AG04450 (cell line): ENCODE measurements around the gene PRM1. TPM values are rescaled to one million over a fixed set of nuclear protein-coding genes. Genes with fewer than 3 reads are reported as not detected.

Experiments
- CTCF ChIA-PET: fragments of 300-600, 350-600 bp; formaldehyde crosslinking; extraction: SDS; loops from one replicate; lab custom pipeline; 2022; ENCODE audit warnings: antibody characterized with exemption, inconsistent platforms; lab: Charles Lee
- POLR2A ChIA-PET: fragments of 350-600 bp; formaldehyde crosslinking; extraction: SDS; loops from one replicate; lab custom pipeline; 2021; ENCODE audit warnings: antibody characterized with exemption, inconsistent platforms; lab: Yijun Ruan, JAX
- DNase-seq: peaks from one replicate; pipeline ENCODE4 v3.0.0-alpha.2; 2011; ENCODE audit warnings: low read depth, low spot score
- H3K27ac ChIP-seq: one replicate; pipeline ENCODE4 v1.5.1; 2012; ENCODE audit warnings: low read depth, low read length, control low read depth
- H3K27me3 ChIP-seq: one replicate; pipeline ENCODE4 v1.6.0; 2012; ENCODE audit warnings: low read length; ENCODE audit not compliant: control insufficient read depth, insufficient read depth
- H3K4me3 ChIP-seq: 2 replicates; pipeline ENCODE4 v1.5.1; 2011; ENCODE audit warnings: mild to moderate bottlenecking, low read depth, low read length, control low read depth
- H3K9me3 ChIP-seq: 2 replicates; pipeline ENCODE4 v1.5.1; 2012; ENCODE audit warnings: low read length; ENCODE audit not compliant: control insufficient read depth, insufficient read depth
- CTCF ChIP-seq: IDR thresholded peaks from 2 replicates; pipeline ENCODE4 v1.5.1; 2011; ENCODE audit warnings: low read depth, low read length, control low read depth, inconsistent platforms
- polyA plus RNA-seq: library from polyadenylated mRNA; depleted of rRNA; stranded (reverse); fragments of >200 nt; gene quantifications from 2 replicates; pipeline ENCODE4 v1.2.3, GENCODE V29; 2011

The PRM1 gene
- polyA plus RNA-seq, 1 experiment: not detected

- TF ChIP-seq CTCF: no peak
- Histone ChIP-seq H3K4me3 (no peak overlapping the region), H3K9me3 (peaks cover under 1% of the 10 kb centered on the region; the same call in 1 of the 2 replicates), H3K27ac (no peak overlapping the region), H3K27me3 (peaks cover 15% of the 10 kb centered on the region)
- ChIA-PET CTCF (interaction anchor here (3.3 kb wide), 1 partner anchor 15 kb away, joined by 14 read pairs; the partner anchor contains the start of gene SOCS1), POLR2A (no interaction called here)
- DNase-seq: no peak
Measured at GRCh38 chr16:11272484-11272883, 8.6 kb downstream of the PRM1 start.

GRCh38 chr16:11271610-11272009, 9.5 kb downstream of the PRM1 start:
- Histone ChIP-seq H3K9me3 (no peaks in the 10 kb centered on the region; the same call in 1 of the 2 replicates), H3K27me3 (peaks cover 13% of the 10 kb centered on the region), H3K4me3 (no peak overlapping the region), H3K27ac (no peak overlapping the region)
- no peak for DNase-seq
- POLR2A ChIA-PET: no interaction called here
- no peak for TF ChIP-seq CTCF
- CTCF ChIA-PET: interaction anchor here (0.6 to 3.3 kb wide), 2 partner anchors 14 to 1015 kb away, joined by 3 to 14 read pairs; partner anchors contain the start of gene SOCS1

GRCh38 chr16:11270602-11271162, 10.4 kb downstream of the PRM1 start:
- POLR2A ChIA-PET: no interaction called here
- DNase-seq: no peak
- H3K4me3 ChIP-seq: no peak overlapping the region
- peaks cover 11% of the 10 kb centered on the region for H3K27me3 ChIP-seq
- CTCF ChIA-PET: interaction anchor here (0.8 kb wide), 1 partner anchor 307 kb away, joined by 3 read pairs; no protein-coding TSS in a partner anchor
- no peak overlapping the region for H3K27ac ChIP-seq
- TF ChIP-seq CTCF: no peak
- H3K9me3 ChIP-seq: no peaks in the 10 kb centered on the region; the same call in 1 of the 2 replicates

GRCh38 chr16:11268921-11269375, 12.2 kb downstream of the PRM1 start, which contains the start of gene TNP2:
TNP2 (minus strand) TSS chr16:11269325; CDS start chr16:11269262, 63 bp downstream.
- ChIA-PET POLR2A (no interaction called here), CTCF (interaction anchor here (1.0 kb wide), 2 partner anchors 11 to 305 kb away, joined by 3 read pairs; no protein-coding TSS in a partner anchor)
- H3K9me3 ChIP-seq: no peaks in the 10 kb centered on the region; the same call in 1 of the 2 replicates
- H3K4me3 ChIP-seq: no peak within 1 kb of the TSS
- peaks cover 13% of the 10 kb centered on the region for H3K27me3 ChIP-seq
- H3K27ac ChIP-seq: no peak within 1 kb of the TSS
- TF ChIP-seq CTCF: no peak
- no peak for DNase-seq

- no peak for DNase-seq
- POLR2A ChIA-PET: interaction anchor here (1.5 kb wide), 1 partner anchor 9 kb away, joined by 3 read pairs; the partner anchor contains the start of gene SOCS1
- no peak for TF ChIP-seq CTCF
- H3K27me3 ChIP-seq: peaks cover 15% of the 10 kb centered on the region
- CTCF ChIA-PET: no interaction called here
- no peak overlapping the region for H3K4me3 ChIP-seq
- no peaks in the 10 kb centered on the region for H3K9me3 ChIP-seq
- no peak overlapping the region for H3K27ac ChIP-seq
Measured at GRCh38 chr16:11265124-11265523, 16.0 kb downstream of the PRM1 start.
